HL-60 (cell line): Measurements from ENCODE around the gene PIM3.

Source experiments
- DNase-seq, 2 experiments: peaks; one replicate each; pipeline ENCODE4 v3.0.0-alpha.2; 2010 to 2020; ENCODE audit warnings: low read depth in 1 of 2, low spot score in 1 of 2
- H3K27ac ChIP-seq: fragments of 250-450 bp; sonication (Bioruptor Pico); replicated peaks from 2 replicates; pipeline ENCODE4 v1.5.1; 2020; ENCODE audit warnings: mild to moderate bottlenecking, moderate library complexity
- H3K27me3 ChIP-seq: fragments of 250-450 bp; sonication (Bioruptor Pico); 2 replicates; pipeline ENCODE4 v1.5.1; 2021; ENCODE audit warnings: mild to moderate bottlenecking, moderate library complexity; ENCODE audit not compliant: insufficient read depth, poor library complexity, severe bottlenecking
- H3K4me3 ChIP-seq: replicated peaks from 2 replicates; pipeline ENCODE4 v1.5.1; 2011; ENCODE audit warnings: mild to moderate bottlenecking, control low read depth, low read length; ENCODE audit not compliant: insufficient read depth
- CTCF ChIP-seq: IDR thresholded peaks from one replicate; pipeline ENCODE4 v1.5.1; 2011; ENCODE audit warnings: low read length, control low read depth, inconsistent platforms; ENCODE audit not compliant: insufficient read depth
- GABPA ChIP-seq: IDR thresholded peaks from 2 replicates; pipeline ENCODE4 v1.6.1; 2012; ENCODE audit warnings: low read depth
- POLR2AphosphoS5 ChIP-seq: IDR thresholded peaks from 2 replicates; pipeline ENCODE4 v1.6.1; 2012; ENCODE audit warnings: low read depth
- REST ChIP-seq: IDR thresholded peaks from 2 replicates; pipeline ENCODE4 v1.6.1; 2012; ENCODE audit warnings: low read depth; ENCODE audit not compliant: insufficient replicate concordance
- SPI1 ChIP-seq: IDR thresholded peaks from 2 replicates; pipeline ENCODE4 v1.6.1; 2012; ENCODE audit warnings: low read depth, mild to moderate bottlenecking, borderline replicate concordance

The PIM3 gene

GRCh38 chr22:49921508-49922278, 38.9 kb upstream of the PIM3 start:
- no peak for DNase-seq
- TF ChIP-seq SPI1 = no peak
- TF ChIP-seq REST = no peak
- TF ChIP-seq POLR2AphosphoS5 = no peak
- no peak for TF ChIP-seq GABPA
- no peak for TF ChIP-seq CTCF
- H3K27me3 ChIP-seq = no peaks in the 10 kb centered on the region
- no peak overlapping the region for H3K27ac ChIP-seq
- no peak overlapping the region for H3K4me3 ChIP-seq

GRCh38 chr22:49922484-49922883, 38.1 kb upstream of the PIM3 start:
- Histone ChIP-seq H3K27ac (no peak overlapping the region; the same call in 1 of the 2 replicates), H3K27me3 (no peaks in the 10 kb centered on the region), H3K4me3 (no peak overlapping the region)
- DNase-seq = no peak
- TF ChIP-seq CTCF = no peak
- TF ChIP-seq SPI1 = no peak
- no peak for TF ChIP-seq GABPA
- no peak for TF ChIP-seq REST
- no peak for TF ChIP-seq POLR2AphosphoS5

GRCh38 chr22:49922926-49923325, 37.6 kb upstream of the PIM3 start:
- Histone ChIP-seq H3K4me3 (no peak overlapping the region), H3K27ac (peak overlapping the region; percentile 74), H3K27me3 (no peaks in the 10 kb centered on the region)
- no peak for TF ChIP-seq POLR2AphosphoS5
- no peak for TF ChIP-seq CTCF
- TF ChIP-seq GABPA = no peak
- DNase-seq = no peak

- H3K4me3 ChIP-seq = no peak overlapping the region
- no peaks in the 10 kb centered on the region for H3K27me3 ChIP-seq
- peak overlapping the region; percentile 74 for H3K27ac ChIP-seq
These were observed 37.1 kb upstream of the PIM3 start for GRCh38 chr22:49923445-49923844.

More at GRCh38 chr22:49923445-49923844, 37.1 kb upstream of the PIM3 start:
- TF ChIP-seq POLR2AphosphoS5 (0 out of 2 replicates have a peak, but pooled peaks have one; percentile 27), GABPA (no peak)
- peak in 1 of 2 experiments; percentile 87 for DNase-seq
